Ovary (tissue), 9 donors: ENCODE results near the gene MAP3K10. TPM values are rescaled to one million over a fixed set of nuclear protein-coding genes. Genes with fewer than 3 reads are reported as not detected.

Experiments used
- DNase-seq, 5 donors: peaks; one replicate each; pipeline ENCODE4 v3.0.0-alpha.2; 2019 to 2020
- H3K27ac ChIP-seq, 2 donors: fragments of 200-600 bp; one replicate each; pipeline versions ENCODE4 v1.5.1 to v1.8.0; 2019 to 2022
- H3K27me3 ChIP-seq: fragments of 200-600 bp; one replicate; pipeline ENCODE4 v1.8.0; 2022
- H3K36me3 ChIP-seq: fragments of 200-600 bp; sonication (generic); one replicate; pipeline ENCODE4 v1.5.1; 2019
- H3K4me1 ChIP-seq: one replicate; pipeline ENCODE4 v1.8.1; 2013; ENCODE audit warnings: mild to moderate bottlenecking, moderate library complexity; ENCODE audit not compliant: insufficient read depth
- H3K4me3 ChIP-seq: fragments of 200-600 bp; sonication (generic); one replicate; pipeline ENCODE4 v1.5.1; 2017
- H3K9me3 ChIP-seq, 2 donors: fragments of 200-600 bp in 1 of 2; sonication (generic) in 1 of 2; one replicate each; pipeline versions ENCODE4 v1.5.1 to v1.8.1; 2013 to 2019; ENCODE audit warnings: mild to moderate bottlenecking in 1 of 2, moderate library complexity in 1 of 2
- CTCF ChIP-seq, 3 donors: fragments of 450-650 bp in 2 of 3; fragments of 200-600 bp in 1 of 3; IDR thresholded peaks; one replicate each; pipeline versions ENCODE4 v1.5.1 to v1.8.0; 2016 to 2022; ENCODE audit warnings: antibody characterized with exemption in 3 of 3, mild to moderate bottlenecking in 1 of 3
- EP300 ChIP-seq: sonication (generic); formaldehyde crosslinking; IDR thresholded peaks from one replicate; pipeline ENCODE4 v1.6.1; 2017; ENCODE audit warnings: antibody characterized with exemption
- POLR2A ChIP-seq: fragments of 450-650 bp; IDR thresholded peaks from one replicate; pipeline ENCODE4 v1.6.1; 2017; ENCODE audit warnings: antibody characterized with exemption, mild to moderate bottlenecking, moderate library complexity
- WGBS, 3 donors: extraction: QIAGEN DNeasy Blood & Tissue Kit in 1 of 3; methylation state at CpG; one replicate each; pipeline versions ENCODE4 v1.1.5 to v1.1.7; 2013 to 2017; 5-methylcytosine and 5-hydroxymethylcytosine counted together
- intact Hi-C, 4 donors: fragments of 100-400 bp; cut with DNase I; formaldehyde crosslinking; loops; one replicate each; pipeline versions ENCODE4 v1.11.0 to v1.15.1; 2022 to 2023
- polyA plus RNA-seq, 2 donors: library from polyadenylated mRNA; stranded (reverse); fragments of 200-250 nt in 1 of 2; fragments of 350-450 nt in 1 of 2; fragmentation: Illumina TruSeq in 1 of 2; extraction: RNeasy Lipid Tissue Mini Kit (QIAGEN cat#74804) in 1 of 2; gene quantifications; one replicate each; pipeline ENCODE4 v1.2.3, GENCODE V29; 2013 to 2014
- total RNA-seq, 7 donors: library from RNA; depleted of rRNA in 2 of 7; stranded (reverse); fragments of >200 nt in 2 of 7; fragmentation: NEBNext Ultra II Directional in 3 of 7; extraction: Animal tissue kit (Norgen Biotek cat#: 25700) in 3 of 7; gene quantifications; one replicate each; pipeline versions ENCODE4 v1.1.0 to v1.2.4, GENCODE V29; 2016 to 2023
- donor health status: DM: no; HTN: no; CAD: no; lungs with moderate emphysema.
- donor health status: DM: no; HTN: no; CAD: no.
- donor health status: Bipolar disorder and iron deficiency.
- donor health status: DM: yes; HTN: yes; CAD: no.
- donor health status: DM: no; HTN: no; CAD: no.
- donor health status: DM: yes; HTN: yes; CAD: no.

The MAP3K10 gene
- total and polyA plus RNA-seq, 9 donors = 1.2 to 26.2 (median 14.6) TPM

- H3K27me3 ChIP-seq = no peaks in the 10 kb centered on the region
- no peak overlapping the region for H3K4me3 ChIP-seq
- H3K27ac ChIP-seq = no peak overlapping the region
- intact Hi-C loops = no loop called here
- H3K4me1 ChIP-seq = no peaks in the 10 kb centered on the region
- TF ChIP-seq EP300 (no peak), CTCF (IDR thresholded peaks at IDR 0.05) (no peak), POLR2A (no peak)
- 93 to 98% (median 97%) methylated on average over 5 of the region's 5 CpGs for WGBS, 3 donors
- no peak for DNase-seq
- H3K36me3 ChIP-seq = peaks cover 2% of the 10 kb centered on the region
- H3K9me3 ChIP-seq = no peaks in the 10 kb centered on the region
Measured at GRCh38 chr19:40208602-40209001, 17.4 kb downstream of the MAP3K10 start.

- no peak for TF ChIP-seq POLR2A
- TF ChIP-seq CTCF (IDR thresholded peaks at IDR 0.05) = no peak
- TF ChIP-seq EP300 = no peak
- intact Hi-C loops = loop anchor here in 3 of 4 donors (10.0 kb wide), 2 partner anchors 66 to 666 kb away; partner anchors contain the start of gene EID2 (in 1 of the 3)
- Histone ChIP-seq H3K4me3 (no peak overlapping the region), H3K36me3 (peaks cover 2% of the 10 kb centered on the region), H3K9me3 (no peaks in the 10 kb centered on the region), H3K27ac (no peak overlapping the region), H3K4me1 (no peaks in the 10 kb centered on the region), H3K27me3 (no peaks in the 10 kb centered on the region)
- 90 to 93% (median 93%) methylated on average over 5 of the region's 5 CpGs for WGBS, 3 donors
- no peak for DNase-seq
Measured at GRCh38 chr19:40210889-40211288, 19.7 kb downstream of the MAP3K10 start.

GRCh38 chr19:40213251-40213829, 22.1 kb downstream of the MAP3K10 start:
- Histone ChIP-seq H3K36me3 (peaks cover 2% of the 10 kb centered on the region), H3K9me3 (no peaks in the 10 kb centered on the region), H3K27ac (no peak overlapping the region), H3K27me3 (peaks cover 5% of the 10 kb centered on the region), H3K4me3 (no peak overlapping the region), H3K4me1 (no peaks in the 10 kb centered on the region)
- no peak for TF ChIP-seq POLR2A
- no peak for TF ChIP-seq EP300
- no peak for TF ChIP-seq CTCF (IDR thresholded peaks at IDR 0.05)
- no peak for DNase-seq
- 85 to 89% (median 85%) methylated on average over 53 of the region's 53 CpGs for WGBS, 3 donors
- intact Hi-C loops = loop anchor here in 3 of 4 donors (10.0 kb wide), 2 partner anchors 69 to 669 kb away; partner anchors contain the start of gene EID2 (in 1 of the 3)

- Histone ChIP-seq H3K27me3 (peaks cover 5% of the 10 kb centered on the region), H3K36me3 (peaks cover 2% of the 10 kb centered on the region), H3K4me3 (no peak overlapping the region), H3K9me3 (no peaks in the 10 kb centered on the region), H3K27ac (no peak overlapping the region), H3K4me1 (no peaks in the 10 kb centered on the region)
- no peak for TF ChIP-seq POLR2A
- no peak for TF ChIP-seq EP300
- TF ChIP-seq CTCF (IDR thresholded peaks at IDR 0.05) = no peak
- DNase-seq = no peak
- intact Hi-C loops = loop anchor here in 3 of 4 donors (10.0 kb wide), 2 partner anchors 69 to 669 kb away; partner anchors contain the start of gene EID2 (in 1 of the 3)
- WGBS, 3 donors = 89 to 92% (median 91%) methylated on average over 39 to 50 of the region's 50 CpGs
Measured at GRCh38 chr19:40213882-40214570, 22.8 kb downstream of the MAP3K10 start.
